Neural cell (in vitro differentiated cells): Measurements from ENCODE around the gene CDC5L. TPM values are rescaled to one million over a fixed set of nuclear protein-coding genes. Genes with fewer than 3 reads are reported as not detected.

Experiments used
- H2AFZ ChIP-seq: fragments of 200-600, 300-800 bp; sonication (generic), shearing (Covaris generic); 2 replicates; pipeline ENCODE4 v1.6.0; 2014; ENCODE audit warnings: low read depth, mild to moderate bottlenecking, antibody characterized with exemption, low read length, moderate library complexity
- H3F3A ChIP-seq: fragments of 200-600 bp; shearing (Covaris generic); 2 replicates; pipeline ENCODE4 v1.6.1; 2016; ENCODE audit warnings: mild to moderate bottlenecking, moderate library complexity, mixed read lengths, antibody characterized with exemption, low read length; ENCODE audit not compliant: insufficient read depth, poor library complexity, severe bottlenecking
- H3K27ac ChIP-seq: fragments of 200-600, 300-800 bp; sonication (generic), shearing (Covaris generic); 2 replicates; pipeline ENCODE4 v1.5.1; 2014; ENCODE audit warnings: mild to moderate bottlenecking, low read length, moderate library complexity
- H3K27me3 ChIP-seq: fragments of 300-800, 200-600 bp; sonication (generic), shearing (Covaris generic); 2 replicates; pipeline ENCODE4 v1.6.0; 2014; ENCODE audit warnings: mild to moderate bottlenecking, low read depth, low read length, moderate library complexity; ENCODE audit not compliant: insufficient read depth
- H3K36me3 ChIP-seq: fragments of 300-800, 200-600 bp; sonication (generic), shearing (Covaris generic); 2 replicates; pipeline ENCODE4 v1.5.1; 2014; ENCODE audit warnings: mild to moderate bottlenecking, antibody characterized with exemption, low read length, moderate library complexity; ENCODE audit not compliant: insufficient read depth
- H3K4me2 ChIP-seq: fragments of 300-800, 200-600 bp; sonication (generic), shearing (Covaris generic); 2 replicates; pipeline ENCODE4 v1.6.0; 2014; ENCODE audit warnings: mild to moderate bottlenecking, low read length
- H3K4me3 ChIP-seq: fragments of 300-800, 200-600 bp; sonication (generic), shearing (Covaris generic); 2 replicates; pipeline ENCODE4 v1.5.1; 2014; ENCODE audit warnings: mild to moderate bottlenecking, low read length, moderate library complexity
- H3K79me2 ChIP-seq: fragments of 200-600 bp; shearing (Covaris generic); replicated peaks from 2 replicates; pipeline ENCODE4 v1.6.0; 2014; ENCODE audit warnings: mild to moderate bottlenecking, low read length, moderate library complexity; ENCODE audit not compliant: insufficient read depth
- H3K9ac ChIP-seq: fragments of 300-800, 200-600 bp; sonication (generic), shearing (Covaris generic); 2 replicates; pipeline ENCODE4 v1.6.1; 2016; ENCODE audit warnings: mild to moderate bottlenecking, low read length, mixed read lengths
- H3K9me2 ChIP-seq: fragments of 200-600 bp; shearing (Covaris generic); 2 replicates; pipeline ENCODE4 v1.6.1; 2016; ENCODE audit warnings: mild to moderate bottlenecking, low read length, mixed read lengths; ENCODE audit not compliant: insufficient read depth
- H3K9me3 ChIP-seq: fragments of 200-600, 300-800 bp; sonication (generic), shearing (Covaris generic); 2 replicates; pipeline ENCODE4 v1.6.1; 2016; ENCODE audit warnings: mild to moderate bottlenecking, mixed run types, low read length, moderate library complexity, mixed read lengths
- H4K20me1 ChIP-seq: fragments of 200-600 bp; shearing (Covaris generic); 2 replicates; pipeline ENCODE4 v1.6.1; 2016; ENCODE audit warnings: mild to moderate bottlenecking, mixed run types; ENCODE audit not compliant: insufficient read depth
- CTCF ChIP-seq: fragments of 450-650 bp; IDR thresholded peaks from 2 replicates; pipeline ENCODE4 v1.5.1; 2014; ENCODE audit warnings: antibody characterized with exemption, mild to moderate bottlenecking, moderate library complexity; ENCODE audit not compliant: poor library complexity, severe bottlenecking
- EP300 ChIP-seq: fragments of 450-650 bp; conservative IDR thresholded peaks from 2 replicates; pipeline ENCODE4 v1.6.1; 2014; ENCODE audit warnings: antibody characterized with exemption, mild to moderate bottlenecking, moderate library complexity; ENCODE audit not compliant: poor library complexity, severe bottlenecking
- EZH2 ChIP-seq: fragments of 200-600, 300-800 bp; shearing (Covaris generic), sonication (generic); IDR thresholded peaks from 2 replicates; pipeline ENCODE4 v1.6.1; 2014; ENCODE audit warnings: antibody characterized with exemption, low read length, borderline replicate concordance, mild to moderate bottlenecking; ENCODE audit not compliant: insufficient read depth, poor library complexity, severe bottlenecking
- MXI1 ChIP-seq: fragments of 450-650 bp; conservative IDR thresholded peaks from 2 replicates; pipeline ENCODE4 v1.6.1; 2014; ENCODE audit warnings: antibody characterized with exemption, mild to moderate bottlenecking; ENCODE audit not compliant: poor library complexity, severe bottlenecking
- POLR2AphosphoS5 ChIP-seq: IDR thresholded peaks from 2 replicates; pipeline ENCODE4 v1.6.1; 2012
- RAD21 ChIP-seq: fragments of 450-650 bp; conservative IDR thresholded peaks from 2 replicates; pipeline ENCODE4 v1.6.1; 2014; ENCODE audit warnings: antibody characterized with exemption, mild to moderate bottlenecking, moderate library complexity
- REST ChIP-seq: IDR thresholded peaks from 2 replicates; pipeline ENCODE4 v1.6.1; 2012; ENCODE audit warnings: borderline replicate concordance
- SMC3 ChIP-seq: fragments of 450-650 bp; conservative IDR thresholded peaks from 2 replicates; pipeline ENCODE4 v1.6.1; 2014; ENCODE audit warnings: antibody characterized with exemption, mild to moderate bottlenecking, moderate library complexity; ENCODE audit not compliant: poor library complexity
- TAF1 ChIP-seq: IDR thresholded peaks from 2 replicates; pipeline ENCODE4 v1.6.1; 2012; ENCODE audit warnings: low read depth
- polyA plus RNA-seq: library from polyadenylated mRNA; depleted of rRNA; stranded (reverse); fragments of >200 nt; gene quantifications from 2 replicates; pipeline ENCODE4 v1.2.3, GENCODE V29; 2014

Gene CDC5L
- polyA plus RNA-seq, 1 donor from 2014 or later: 28.9 TPM

GRCh38 chr6:44366781-44367180 lies 20.7 kb upstream of the CDC5L start:
- no peaks in the 10 kb centered on the region for H3K27me3 ChIP-seq
- H3K36me3 ChIP-seq: no peaks in the 10 kb centered on the region
- no peaks in the 10 kb centered on the region for H3F3A ChIP-seq
- no peaks in the 10 kb centered on the region for H3K9me2 ChIP-seq
- H3K9me3 ChIP-seq: no peaks in the 10 kb centered on the region
- H3K27ac ChIP-seq: no peak overlapping the region
- TF ChIP-seq SMC3 (no peak), CTCF (no peak), RAD21 (no peak), EP300 (no peak), EZH2 (no peak), REST (no peak), MXI1 (no peak), TAF1 (no peak), POLR2AphosphoS5 (no peak)
- no peaks in the 10 kb centered on the region for H3K79me2 ChIP-seq
- H3K9ac ChIP-seq: no peak overlapping the region
- H2AFZ ChIP-seq: no peak overlapping the region
- no peak overlapping the region for H3K4me2 ChIP-seq
- no peak overlapping the region for H3K4me3 ChIP-seq
- H4K20me1 ChIP-seq: no peaks in the 10 kb centered on the region

- Histone ChIP-seq H3K27ac (no peak overlapping the region), H2AFZ (no peak overlapping the region), H3K36me3 (no peaks in the 10 kb centered on the region), H3K27me3 (no peaks in the 10 kb centered on the region), H3K9me3 (no peaks in the 10 kb centered on the region), H3K4me3 (no peak overlapping the region), H3F3A (no peaks in the 10 kb centered on the region), H3K9me2 (no peaks in the 10 kb centered on the region), H4K20me1 (no peaks in the 10 kb centered on the region), H3K79me2 (no peaks in the 10 kb centered on the region), H3K9ac (no peak overlapping the region), H3K4me2 (no peak overlapping the region)
- TF ChIP-seq RAD21 (no peak), REST (no peak), EP300 (no peak)
These were observed 19.8 kb upstream of the CDC5L start for GRCh38 chr6:44367681-44368080.
